Measurements from ENCODE around the gene HIBADH. TPM values are rescaled to one million over a fixed set of nuclear protein-coding genes. Genes with fewer than 3 reads are reported as not detected.

HIBADH gene
- total RNA-seq, 1 experiment from 2014 or later = 33.7 TPM

DNA sequence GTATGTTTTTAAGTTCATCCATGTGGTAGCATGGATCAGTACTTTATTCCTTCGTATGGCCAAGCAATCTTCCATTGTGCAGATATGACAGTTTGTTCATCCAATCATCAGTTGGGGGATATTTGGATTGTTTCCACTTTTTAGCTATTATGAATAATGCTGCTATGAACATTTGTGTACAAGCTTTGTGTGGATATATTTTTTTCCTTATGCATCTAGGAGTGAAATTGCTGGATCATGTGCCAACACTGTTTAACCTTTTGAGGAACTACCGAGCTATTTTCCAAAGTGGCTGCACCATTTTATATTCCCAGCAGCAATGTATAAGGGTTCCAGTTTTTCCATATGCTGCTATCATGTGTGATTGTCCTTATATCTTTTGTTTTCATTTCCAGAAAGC is 140.1 kb downstream of the HIBADH start:
- Mint-ChIP-seq H3K36me3 (ENCODE audit: insufficient read depth, unreplicated experiment) (no peaks in the 10 kb centered on the region), H3K4me3 (ENCODE audit: unreplicated experiment) (no peak overlapping the region), H3K4me1 (ENCODE audit: low read depth, unreplicated experiment) (peaks cover 18% of the 10 kb centered on the region), H3K27me3 (ENCODE audit: insufficient read depth, unreplicated experiment) (no peaks in the 10 kb centered on the region), H3K9me3 (ENCODE audit: unreplicated experiment) (no peaks in the 10 kb centered on the region), H3K27ac (ENCODE audit: unreplicated experiment) (no peak overlapping the region)
- POLR2A ChIA-PET = no interaction called here
- Histone ChIP-seq H3K4me1 (peaks cover 21% of the 10 kb centered on the region), H3K9me3 (no peaks in the 10 kb centered on the region), H3K27me3 (replicated peaks; ENCODE audit: control insufficient read depth, insufficient read depth, low read length) (no peaks in the 10 kb centered on the region), H3K4me3 (ENCODE audit: low read depth, low read length) (no peak overlapping the region), H3K36me3 (ENCODE audit: control insufficient read depth, insufficient read depth, low read length) (no peaks in the 10 kb centered on the region)
- CTCF ChIA-PET = no interaction called here
- BruUV-seq (replicated peaks) = no TSS peak
- intact Hi-C loops (cut with micrococcal nuclease; ENCODE audit: unreplicated experiment) = no loop called here
- no peak for TF ChIP-seq CTCF (IDR thresholded peaks at IDR 0.05; ENCODE audit: insufficient read depth in 1 of 2, low read depth in 1 of 2, low read length in 1 of 2, severe bottlenecking in 1 of 2, unreplicated experiment in 1 of 2)
- no peak for DNase-seq

GRCh38 chr7:27520815-27521790 is 141.6 kb downstream of the HIBADH start:
- H3K27me3 Mint-ChIP-seq (ENCODE audit: insufficient read depth, unreplicated experiment) = no peaks in the 10 kb centered on the region
- no peak overlapping the region for H3K27ac Mint-ChIP-seq (ENCODE audit: unreplicated experiment)
- Histone ChIP-seq H3K27me3 (replicated peaks; ENCODE audit: control insufficient read depth, insufficient read depth, low read length) (no peaks in the 10 kb centered on the region), H3K9me3 (no peaks in the 10 kb centered on the region), H3K36me3 (ENCODE audit: control insufficient read depth, insufficient read depth, low read length) (no peaks in the 10 kb centered on the region), H3K4me1 (peaks cover 15% of the 10 kb centered on the region), H3K4me3 (ENCODE audit: low read depth, low read length) (no peak overlapping the region)
- BruUV-seq (replicated peaks) = no TSS peak
- POLR2A ChIA-PET = no interaction called here
- DNase-seq = no peak
- no peak overlapping the region for H3K4me3 Mint-ChIP-seq (ENCODE audit: unreplicated experiment)
- peaks cover 11% of the 10 kb centered on the region for H3K4me1 Mint-ChIP-seq (ENCODE audit: low read depth, unreplicated experiment)
- TF ChIP-seq CTCF (IDR thresholded peaks at IDR 0.05; ENCODE audit: insufficient read depth in 1 of 2, low read depth in 1 of 2, low read length in 1 of 2, severe bottlenecking in 1 of 2, unreplicated experiment in 1 of 2) = no peak
- H3K9me3 Mint-ChIP-seq (ENCODE audit: unreplicated experiment) = no peaks in the 10 kb centered on the region
- no peaks in the 10 kb centered on the region for H3K36me3 Mint-ChIP-seq (ENCODE audit: insufficient read depth, unreplicated experiment)
- intact Hi-C loops (cut with micrococcal nuclease; ENCODE audit: unreplicated experiment) = no loop called here
- CTCF ChIA-PET = no interaction called here

DNA sequence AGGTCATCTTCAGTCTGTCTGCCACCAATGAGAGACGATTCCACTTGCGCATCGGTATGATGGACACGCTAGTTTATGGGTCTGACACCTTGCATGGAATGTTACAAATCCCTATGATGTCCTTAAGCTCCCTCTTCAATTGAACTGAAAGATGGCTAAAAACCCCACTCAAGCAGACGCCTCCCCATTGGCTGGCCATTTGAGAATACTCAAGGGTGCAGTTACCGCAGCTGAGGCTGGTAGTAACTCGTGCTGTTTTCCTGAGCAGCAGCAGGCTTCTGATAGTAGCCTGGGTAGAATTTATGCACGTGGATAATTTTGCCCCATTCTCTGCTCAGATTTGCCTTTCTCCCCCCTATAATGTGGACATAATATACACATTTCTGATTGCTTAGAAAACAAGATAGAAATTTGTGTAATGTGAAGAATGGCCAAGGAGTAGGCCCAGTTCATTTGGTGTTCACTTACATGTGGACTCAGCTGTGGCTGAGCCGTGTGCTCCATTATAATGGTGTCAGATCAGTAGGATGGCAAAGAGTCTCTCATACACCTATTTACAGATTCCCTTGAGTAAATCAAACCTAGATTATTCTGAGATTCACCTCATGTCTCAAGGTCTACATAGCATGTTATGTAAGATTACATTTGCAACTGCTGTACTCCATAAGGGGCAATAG is 142.8 kb downstream of the HIBADH start:
- peaks cover 15% of the 10 kb centered on the region for H3K4me1 Mint-ChIP-seq (ENCODE audit: low read depth, unreplicated experiment)
- H3K36me3 Mint-ChIP-seq (ENCODE audit: insufficient read depth, unreplicated experiment) = no peaks in the 10 kb centered on the region
- H3K4me3 Mint-ChIP-seq (ENCODE audit: unreplicated experiment) = no peak overlapping the region

More for the DNA sequence above, 142.8 kb downstream of the HIBADH start:
- no peak overlapping the region for H3K4me3 ChIP-seq (ENCODE audit: low read depth, low read length)
- Mint-ChIP-seq H3K27me3 (ENCODE audit: insufficient read depth, unreplicated experiment) (no peaks in the 10 kb centered on the region), H3K27ac (ENCODE audit: unreplicated experiment) (no peak overlapping the region), H3K9me3 (ENCODE audit: unreplicated experiment) (no peaks in the 10 kb centered on the region)
- DNase-seq = no peak
- H3K27me3 ChIP-seq (replicated peaks; ENCODE audit: control insufficient read depth, insufficient read depth, low read length) = no peaks in the 10 kb centered on the region
- no peak for TF ChIP-seq CTCF (IDR thresholded peaks at IDR 0.05; ENCODE audit: insufficient read depth in 1 of 2, low read depth in 1 of 2, low read length in 1 of 2, severe bottlenecking in 1 of 2, unreplicated experiment in 1 of 2)
- no peaks in the 10 kb centered on the region for H3K36me3 ChIP-seq (ENCODE audit: control insufficient read depth, insufficient read depth, low read length)
- H3K4me1 ChIP-seq = peaks cover 14% of the 10 kb centered on the region
- intact Hi-C loops (cut with micrococcal nuclease; ENCODE audit: unreplicated experiment) = no loop called here
- POLR2A ChIA-PET = no interaction called here
- CTCF ChIA-PET = no interaction called here
- no peaks in the 10 kb centered on the region for H3K9me3 ChIP-seq
- BruUV-seq (replicated peaks) = no TSS peak
